ENCODE measurements around the gene ALDH4A1.

Gene ALDH4A1

DNA sequence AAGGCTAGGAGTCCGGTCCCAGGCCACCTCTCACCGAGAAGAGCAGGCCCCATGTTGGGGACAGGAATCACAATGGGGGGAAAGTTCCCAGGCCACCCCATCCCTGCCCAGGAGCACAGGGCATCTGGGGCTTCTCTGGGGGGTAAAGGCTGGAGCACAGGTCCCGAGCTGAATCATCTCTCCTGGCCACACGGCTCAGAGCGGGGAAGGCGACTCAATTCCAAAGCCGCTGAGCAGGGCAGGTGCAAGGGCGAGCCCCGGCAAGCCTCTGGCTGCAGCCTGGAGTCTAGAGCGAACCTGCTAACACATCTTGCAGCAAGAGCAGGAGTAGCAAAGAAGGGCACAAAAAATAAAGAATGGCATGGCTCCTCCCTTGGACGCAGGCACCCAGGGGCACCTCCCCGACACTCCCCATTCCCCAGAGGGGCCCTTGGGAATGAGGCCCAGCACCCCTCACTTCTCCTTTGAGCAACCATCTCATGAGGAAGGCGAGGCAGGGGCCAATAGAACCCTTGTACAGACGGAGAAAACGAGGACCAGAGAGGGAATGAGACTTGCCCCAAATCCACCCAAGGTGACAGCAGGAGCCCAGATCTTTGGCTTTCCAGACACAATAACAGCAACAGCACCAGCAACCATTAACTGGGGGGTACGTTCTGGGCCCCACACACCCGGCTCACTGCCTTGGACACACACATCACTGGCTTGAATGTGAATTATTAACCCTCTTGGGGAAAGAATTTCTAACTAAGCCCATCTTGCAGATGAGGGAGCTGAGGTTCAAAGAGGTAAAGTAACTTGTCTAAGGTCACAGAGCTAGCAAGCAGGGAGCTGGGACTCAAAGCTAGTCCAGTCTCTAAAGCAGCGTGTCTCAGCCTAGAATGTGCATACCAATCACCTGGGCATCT, 20.7 kb upstream of the ALDH4A1 start:
- DNase-seq (ENCODE audit: extremely low read depth in 1 of 2, low read depth in 1 of 2) = no peak

- no peak for DNase-seq (ENCODE audit: extremely low read depth in 1 of 2, low read depth in 1 of 2)
Observed at GRCh38 chr1:18922319-18922726, 20.0 kb upstream of the ALDH4A1 start.

DNA sequence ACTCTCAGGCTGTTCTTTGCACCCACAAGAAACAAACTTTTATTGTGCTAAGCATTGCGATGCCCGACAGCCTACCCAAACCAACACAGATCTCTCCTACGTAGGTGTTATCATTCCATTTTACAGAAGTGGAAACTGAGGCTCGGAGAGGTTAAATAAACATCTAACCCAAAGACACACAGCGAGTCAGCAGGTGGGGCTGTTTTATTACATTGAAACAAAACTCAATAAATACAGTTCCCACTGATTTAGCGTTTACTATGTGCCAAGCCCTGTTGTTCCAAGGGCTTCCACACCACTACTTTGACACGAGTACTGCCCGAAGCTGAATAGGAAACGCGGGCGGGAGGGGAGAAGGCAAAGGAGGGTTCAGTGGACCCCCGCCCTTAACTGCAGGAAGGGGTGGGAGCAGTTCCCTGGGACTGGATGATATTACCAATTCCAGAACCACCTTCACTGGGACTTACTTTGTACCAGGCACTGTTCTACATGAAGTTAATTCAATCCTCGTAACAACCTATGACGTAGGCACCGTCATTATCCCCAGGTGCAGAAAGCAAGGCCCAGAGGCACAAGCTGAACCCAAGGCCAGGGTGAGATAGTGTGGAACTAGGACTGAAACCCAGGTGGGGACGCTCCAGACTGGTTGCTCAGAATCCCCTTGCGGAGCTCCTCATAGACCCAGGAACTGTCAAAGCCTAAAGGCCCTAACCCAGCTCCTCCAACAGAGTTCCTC, 19.3 kb upstream of the ALDH4A1 start:
- no peak for DNase-seq (ENCODE audit: extremely low read depth in 1 of 2, low read depth in 1 of 2)

- no peak for DNase-seq (ENCODE audit: extremely low read depth in 1 of 2, low read depth in 1 of 2)
Observed at GRCh38 chr1:18920931-18921330, 18.6 kb upstream of the ALDH4A1 start.

DNA sequence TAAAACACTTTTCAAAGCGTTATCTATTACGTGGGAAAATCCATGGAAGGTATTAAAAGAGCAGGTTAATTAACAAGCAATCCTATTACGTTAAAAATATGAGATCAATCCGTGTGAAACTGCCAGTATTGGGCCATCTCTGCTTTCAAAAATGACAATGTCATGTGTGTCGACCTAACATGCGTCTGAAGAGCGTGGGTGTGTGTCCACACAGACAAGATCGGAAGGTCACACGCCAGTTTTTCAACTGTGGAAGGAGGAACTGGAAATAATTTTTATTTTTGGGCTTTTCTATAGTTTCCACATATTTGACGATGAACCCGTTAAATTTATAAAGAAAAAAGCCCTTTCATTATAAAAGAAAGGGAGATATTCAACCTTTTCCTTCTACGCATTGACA, 17.6 kb upstream of the ALDH4A1 start:
- no peak for DNase-seq (ENCODE audit: extremely low read depth in 1 of 2, low read depth in 1 of 2)

DNA sequence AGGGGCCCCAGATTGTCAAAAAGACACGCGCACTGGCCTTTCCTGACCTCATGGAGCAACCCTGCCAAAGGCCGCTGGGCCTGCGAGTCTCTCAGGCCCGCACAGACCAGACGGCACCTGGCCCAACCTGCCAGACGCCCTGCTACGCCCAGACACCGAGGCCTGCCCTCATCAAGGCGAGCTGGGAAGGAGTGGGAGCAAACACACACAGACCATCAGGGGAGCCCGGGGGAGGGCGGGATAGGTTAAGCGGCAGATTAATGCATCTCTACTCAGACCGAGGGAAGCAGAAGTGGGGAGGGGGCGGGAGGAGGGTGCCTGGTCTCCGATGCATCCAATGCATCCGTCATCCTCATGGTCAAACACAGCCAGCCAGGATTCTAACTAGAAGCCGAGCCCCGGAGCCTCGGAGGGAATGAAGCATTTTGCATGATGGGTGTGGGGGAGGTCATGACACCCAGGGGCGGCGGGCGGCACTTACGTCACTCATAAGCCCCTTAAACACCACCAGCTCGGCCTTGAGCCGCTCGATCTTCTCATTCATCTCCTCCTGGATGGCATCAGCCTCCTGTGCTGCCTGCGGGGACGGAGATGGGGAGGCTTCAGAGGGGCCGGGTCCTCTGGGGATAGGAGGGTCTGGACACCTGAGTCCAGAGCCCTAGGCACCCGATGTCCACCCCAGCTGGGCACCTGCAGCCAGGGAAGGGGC, 17.0 kb upstream of the ALDH4A1 start:
- no peak for DNase-seq (ENCODE audit: extremely low read depth in 1 of 2, low read depth in 1 of 2)

DNA sequence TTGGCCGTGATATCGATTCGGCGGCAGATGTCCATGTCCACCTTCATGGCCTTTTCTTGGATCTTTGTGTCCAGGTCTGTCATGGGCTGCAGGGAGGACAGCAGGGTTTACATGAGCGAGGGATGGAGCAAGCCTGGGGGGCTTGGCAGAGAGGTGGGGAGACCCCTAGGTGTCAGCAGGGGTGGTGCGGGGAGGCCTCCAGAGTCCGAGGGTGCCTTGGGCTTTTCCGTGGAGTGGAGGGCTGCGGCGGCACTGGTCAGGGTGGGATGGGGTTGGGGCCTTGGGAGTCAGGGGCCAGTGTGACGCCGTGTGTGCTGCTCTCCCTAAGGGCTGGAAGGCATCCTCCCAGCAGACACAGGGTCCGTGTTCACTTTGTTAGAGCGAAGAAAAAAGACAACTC, 16.1 kb upstream of the ALDH4A1 start:
- DNase-seq (ENCODE audit: extremely low read depth in 1 of 2, low read depth in 1 of 2) = no peak

GRCh38 chr1:18917071-18917799, 14.9 kb upstream of the ALDH4A1 start:
- no peak for DNase-seq (ENCODE audit: extremely low read depth in 1 of 2, low read depth in 1 of 2)

DNA sequence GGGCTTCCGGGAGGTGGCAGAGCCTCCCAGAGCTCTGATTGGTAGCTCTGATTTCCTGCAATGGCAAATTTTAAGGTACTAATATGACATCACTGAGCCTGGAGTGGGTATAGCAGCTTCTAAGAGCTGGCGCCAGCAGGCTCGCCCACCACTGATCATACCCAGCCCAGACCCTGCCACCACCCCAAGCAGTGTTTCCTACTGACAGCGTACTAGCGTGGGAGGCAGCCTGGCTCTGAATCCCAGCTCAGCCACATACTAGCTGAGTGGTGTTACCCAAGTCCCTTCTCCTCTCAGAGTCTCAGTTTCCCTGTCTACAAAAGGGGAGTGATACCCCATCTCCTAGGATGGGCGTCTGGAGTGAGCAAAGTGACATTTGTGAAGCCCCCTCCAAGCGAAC, 13.0 kb upstream of the ALDH4A1 start:
- DNase-seq (ENCODE audit: extremely low read depth in 1 of 2, low read depth in 1 of 2) = no peak

GRCh38 chr1:18913065-18913835, 10.9 kb upstream of the ALDH4A1 start:
- peak; percentile 38 to 62 for DNase-seq (ENCODE audit: extremely low read depth in 1 of 2, low read depth in 1 of 2)

DNA sequence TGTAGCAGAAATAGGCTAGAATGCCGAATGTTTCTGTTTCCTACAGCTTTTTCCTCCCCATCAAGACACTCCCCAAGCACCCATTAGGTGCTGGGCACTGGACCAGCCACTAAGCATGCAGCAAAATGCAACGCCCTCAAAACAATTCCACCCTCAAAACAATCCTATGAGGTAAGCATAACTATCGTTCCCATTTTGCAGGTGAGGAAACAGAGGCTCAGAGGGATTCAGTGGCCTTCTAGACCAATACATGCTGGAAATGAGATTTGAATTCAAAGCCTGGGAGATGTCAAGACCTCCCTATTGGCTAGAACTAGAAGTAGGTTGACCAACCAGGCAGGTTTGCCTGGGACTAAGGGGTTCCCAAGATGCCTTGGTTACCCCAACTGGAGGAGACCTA, 10.2 kb upstream of the ALDH4A1 start:
- no peak for DNase-seq (ENCODE audit: extremely low read depth in 1 of 2, low read depth in 1 of 2)

DNA sequence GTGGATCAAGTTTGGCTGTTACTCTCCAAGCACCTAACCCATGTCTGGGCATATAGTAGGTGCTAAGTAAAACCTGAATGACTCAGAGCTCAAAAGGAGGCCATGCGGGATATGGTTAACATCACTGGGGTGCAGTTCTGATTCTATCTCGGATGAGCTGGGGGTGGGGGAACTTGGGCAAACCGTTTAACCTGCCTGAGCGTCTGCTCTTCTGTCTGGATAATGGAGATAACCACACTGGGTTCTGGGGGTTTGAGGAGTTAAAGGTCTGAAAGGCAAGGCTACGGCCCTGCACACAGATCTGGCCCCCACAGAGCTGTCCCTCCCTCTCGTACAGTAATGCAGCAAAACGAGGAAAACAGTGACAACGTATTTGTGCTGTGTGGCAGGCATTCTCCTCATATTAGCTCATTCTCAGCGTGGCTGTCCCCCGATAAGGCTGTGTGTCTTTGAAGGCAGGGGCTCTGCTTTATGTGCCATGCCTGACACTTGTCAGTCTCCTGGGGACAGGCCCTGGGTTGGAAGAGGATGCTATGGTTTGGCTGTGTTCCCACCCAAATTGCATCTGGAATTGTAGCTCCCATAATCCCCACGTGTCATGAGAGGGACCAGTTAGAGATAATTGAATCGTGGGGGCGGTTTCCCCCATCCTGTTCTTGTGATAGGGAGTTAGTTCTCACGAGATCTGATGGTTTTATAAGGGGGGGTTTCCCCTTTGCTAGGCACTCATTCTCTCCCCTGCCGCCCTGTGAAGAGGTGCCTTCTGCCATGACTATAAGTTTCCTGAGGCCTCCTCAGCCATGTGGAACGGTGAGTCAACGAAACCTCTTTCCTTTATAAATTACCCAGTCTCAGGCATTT, 6.8 kb upstream of the ALDH4A1 start:
- DNase-seq (ENCODE audit: extremely low read depth in 1 of 2, low read depth in 1 of 2) = no peak

GRCh38 chr1:18907917-18908845, 5.8 kb upstream of the ALDH4A1 start:
- DNase-seq (ENCODE audit: extremely low read depth in 1 of 2, low read depth in 1 of 2) = no peak

DNA sequence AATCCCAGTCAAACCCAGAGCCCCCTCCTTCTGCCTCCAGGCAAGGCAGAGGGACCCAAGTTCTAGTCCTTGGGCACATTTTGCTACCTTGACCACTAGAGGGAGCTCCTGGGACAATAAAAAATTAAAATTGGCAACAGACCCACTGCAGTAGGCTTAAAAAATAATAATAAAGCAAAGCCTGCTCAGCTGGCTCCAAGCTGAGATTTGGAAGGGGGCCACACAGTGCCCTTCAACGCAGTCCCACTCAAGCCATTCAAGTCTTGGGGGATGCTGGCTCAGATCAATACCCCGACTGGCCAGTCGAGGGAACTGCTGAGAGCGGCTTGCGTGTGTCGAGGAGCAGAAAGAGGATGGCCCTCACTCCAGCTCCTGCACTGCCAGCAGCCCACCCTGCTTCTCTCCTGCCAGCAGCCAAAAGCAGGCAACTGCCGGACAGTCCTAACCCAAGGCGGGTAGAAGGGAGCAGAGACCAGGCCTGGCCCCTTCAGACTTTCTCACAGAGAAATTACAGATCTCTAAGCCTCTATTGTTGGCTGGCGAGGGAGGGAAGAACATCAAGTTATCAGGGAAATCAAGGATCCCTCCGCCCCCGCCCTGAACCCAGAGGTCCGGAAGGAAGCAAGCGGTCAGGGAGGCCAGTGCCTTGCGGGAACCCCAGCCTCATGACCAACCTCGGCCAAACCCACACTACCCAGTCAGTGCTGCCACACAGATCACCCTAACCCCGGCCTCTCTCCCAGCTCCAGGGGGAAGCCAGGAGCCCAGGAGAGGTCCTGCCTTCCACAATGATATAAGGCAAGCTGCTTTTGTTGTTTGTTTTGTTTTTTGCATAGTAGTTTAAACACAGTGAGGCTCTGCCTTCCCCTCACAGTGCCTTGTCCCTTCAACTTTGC, 4.9 kb upstream of the ALDH4A1 start:
- peak in 1 of 2 donors; percentile 33 for DNase-seq (ENCODE audit: extremely low read depth in 1 of 2, low read depth in 1 of 2)

- DNase-seq (ENCODE audit: extremely low read depth in 1 of 2, low read depth in 1 of 2) = no peak
Observed at GRCh38 chr1:18903291-18903756, 969 bp upstream of the ALDH4A1 start.

- DNase-seq (ENCODE audit: extremely low read depth in 1 of 2, low read depth in 1 of 2) = no peak
Observed at GRCh38 chr1:18901952-18902522, 318 bp downstream of the ALDH4A1 start.

Measured in activated CD8-positive, alpha-beta memory T cell treated with anti-CD3 and anti-CD28 coated beads for 1 hour (primary cell).